ENCODE results near the gene DAZAP1.

The DAZAP1 gene

GRCh38 chr19:1435378-1435989 is 28.1 kb downstream of the DAZAP1 start:
- TF ChIP-seq EZH2phosphoT487 (IDR thresholded peaks at IDR 0.05; ENCODE audit: borderline replicate concordance) = no peak
- TF ChIP-seq CTCF (conservative IDR thresholded peaks at IDR 0.05; ENCODE audit: low read length) = no peak
- Histone ChIP-seq H3K36me3 (ENCODE audit: insufficient read depth, low read length) (peaks cover 41% of the 10 kb centered on the region), H2AFZ (ENCODE audit: low read length) (no peak overlapping the region), H3K4me3 (ENCODE audit: low read length, poor library complexity, severe bottlenecking) (no peak overlapping the region), H3K4me2 (ENCODE audit: low read depth, low read length, poor library complexity, severe bottlenecking) (no peak overlapping the region), H3K4me1 (ENCODE audit: insufficient read depth, low read length, poor library complexity, severe bottlenecking) (peaks cover 12% of the 10 kb centered on the region), H3K9me3 (ENCODE audit: insufficient read depth, low read depth, low read length) (no peaks in the 10 kb centered on the region), H3K9me2 (replicated peaks; ENCODE audit: low read depth, low read length) (no peaks in the 10 kb centered on the region), H3K79me2 (ENCODE audit: insufficient read depth, low read length) (peaks cover 26% of the 10 kb centered on the region), H3K27me3 (ENCODE audit: insufficient read depth, low read length, poor library complexity, severe bottlenecking) (peaks cover 9% of the 10 kb centered on the region), H3K9ac (ENCODE audit: low read depth, low read length, poor library complexity, severe bottlenecking) (no peak overlapping the region), H4K20me1 (ENCODE audit: insufficient read depth, low read length, poor library complexity, severe bottlenecking) (peaks cover 27% of the 10 kb centered on the region), H3F3A (ENCODE audit: low read depth) (no peaks in the 10 kb centered on the region)

GRCh38 chr19:1437609-1438008 is 30.2 kb downstream of the DAZAP1 start:
- Histone ChIP-seq H3K9me3 (ENCODE audit: insufficient read depth, low read depth, low read length) (no peaks in the 10 kb centered on the region), H3K27me3 (ENCODE audit: insufficient read depth, low read length, poor library complexity, severe bottlenecking) (peaks cover 9% of the 10 kb centered on the region), H3K36me3 (ENCODE audit: insufficient read depth, low read length) (peaks cover 47% of the 10 kb centered on the region), H3K4me1 (ENCODE audit: insufficient read depth, low read length, poor library complexity, severe bottlenecking) (peaks cover 18% of the 10 kb centered on the region), H3K4me3 (ENCODE audit: low read length, poor library complexity, severe bottlenecking) (no peak overlapping the region), H3K9ac (ENCODE audit: low read depth, low read length, poor library complexity, severe bottlenecking) (no peak overlapping the region), H2AFZ (ENCODE audit: low read length) (no peak overlapping the region), H3K9me2 (replicated peaks; ENCODE audit: low read depth, low read length) (no peaks in the 10 kb centered on the region), H3F3A (ENCODE audit: low read depth) (no peaks in the 10 kb centered on the region), H3K79me2 (ENCODE audit: insufficient read depth, low read length) (peaks cover 44% of the 10 kb centered on the region), H4K20me1 (ENCODE audit: insufficient read depth, low read length, poor library complexity, severe bottlenecking) (peaks cover 43% of the 10 kb centered on the region), H3K4me2 (ENCODE audit: low read depth, low read length, poor library complexity, severe bottlenecking) (no peak overlapping the region)
- TF ChIP-seq EZH2phosphoT487 (IDR thresholded peaks at IDR 0.05; ENCODE audit: borderline replicate concordance) (no peak), CTCF (conservative IDR thresholded peaks at IDR 0.05; ENCODE audit: low read length) (no peak)

GRCh38 chr19:1438035-1438932 is 30.9 kb downstream of the DAZAP1 start, which contains the start of gene RPS15:
RPS15 (plus strand) TSS chr19:1438396; CDS start chr19:1438426, 30 bp downstream.
- no peaks in the 10 kb centered on the region for H3K9me2 ChIP-seq (replicated peaks; ENCODE audit: low read depth, low read length)
- H3K4me1 ChIP-seq (ENCODE audit: insufficient read depth, low read length, poor library complexity, severe bottlenecking) = peaks cover 18% of the 10 kb centered on the region
- peaks cover 44% of the 10 kb centered on the region for H4K20me1 ChIP-seq (ENCODE audit: insufficient read depth, low read length, poor library complexity, severe bottlenecking)
- H3K9me3 ChIP-seq (ENCODE audit: insufficient read depth, low read depth, low read length) = no peaks in the 10 kb centered on the region
- H3K9ac ChIP-seq (ENCODE audit: low read depth, low read length, poor library complexity, severe bottlenecking) = peak within 1 kb of the TSS; percentile 97
- H3K36me3 ChIP-seq (ENCODE audit: insufficient read depth, low read length) = peaks cover 43% of the 10 kb centered on the region
- H3K4me3 ChIP-seq (ENCODE audit: low read length, poor library complexity, severe bottlenecking) = peak within 1 kb of the TSS; percentile 100
- TF ChIP-seq CTCF (conservative IDR thresholded peaks at IDR 0.05; ENCODE audit: low read length) (peak; percentile 77), EZH2phosphoT487 (IDR thresholded peaks at IDR 0.05; ENCODE audit: borderline replicate concordance) (no peak)
- H3F3A ChIP-seq (ENCODE audit: low read depth) = no peaks in the 10 kb centered on the region
- H2AFZ ChIP-seq (ENCODE audit: low read length) = no peak within 1 kb of the TSS; the same call in 1 of the 2 replicates
- peaks cover 46% of the 10 kb centered on the region for H3K79me2 ChIP-seq (ENCODE audit: insufficient read depth, low read length)
- peaks cover 9% of the 10 kb centered on the region for H3K27me3 ChIP-seq (ENCODE audit: insufficient read depth, low read length, poor library complexity, severe bottlenecking)
- H3K4me2 ChIP-seq (ENCODE audit: low read depth, low read length, poor library complexity, severe bottlenecking) = peak within 1 kb of the TSS; percentile 99

All from Loucy (cell line).